ENCODE results near the gene NDUFB7.
A peak's percentile ranks its signal among the peaks of the same experiment; 100 is the strongest.
"Not testable (repeated sequence)": the region's sequence is repeated elsewhere in the genome, so short reads cannot be mapped to it uniquely, and the experiment has no call there.

The NDUFB7 gene

DNA sequence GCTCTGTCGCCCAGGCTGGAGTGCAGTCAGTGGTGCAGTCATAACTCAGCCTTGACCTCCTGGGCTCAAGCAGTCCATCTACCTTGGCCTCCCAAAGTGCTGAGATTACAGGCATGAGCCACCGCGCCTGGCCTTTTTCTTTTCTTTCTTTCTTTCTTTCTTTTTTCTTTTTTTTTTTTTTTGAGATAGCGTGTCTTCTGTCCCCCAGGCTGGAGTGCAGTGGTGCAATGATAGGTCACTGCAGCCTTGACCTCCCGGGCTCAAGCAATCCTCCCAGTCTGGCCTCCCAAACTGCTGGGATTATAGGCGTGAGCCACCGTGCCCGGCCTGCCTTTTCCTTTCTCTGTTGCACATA lies 19.9 kb downstream of the NDUFB7 start:
- not testable (repeated sequence) for DNase-seq

DNA sequence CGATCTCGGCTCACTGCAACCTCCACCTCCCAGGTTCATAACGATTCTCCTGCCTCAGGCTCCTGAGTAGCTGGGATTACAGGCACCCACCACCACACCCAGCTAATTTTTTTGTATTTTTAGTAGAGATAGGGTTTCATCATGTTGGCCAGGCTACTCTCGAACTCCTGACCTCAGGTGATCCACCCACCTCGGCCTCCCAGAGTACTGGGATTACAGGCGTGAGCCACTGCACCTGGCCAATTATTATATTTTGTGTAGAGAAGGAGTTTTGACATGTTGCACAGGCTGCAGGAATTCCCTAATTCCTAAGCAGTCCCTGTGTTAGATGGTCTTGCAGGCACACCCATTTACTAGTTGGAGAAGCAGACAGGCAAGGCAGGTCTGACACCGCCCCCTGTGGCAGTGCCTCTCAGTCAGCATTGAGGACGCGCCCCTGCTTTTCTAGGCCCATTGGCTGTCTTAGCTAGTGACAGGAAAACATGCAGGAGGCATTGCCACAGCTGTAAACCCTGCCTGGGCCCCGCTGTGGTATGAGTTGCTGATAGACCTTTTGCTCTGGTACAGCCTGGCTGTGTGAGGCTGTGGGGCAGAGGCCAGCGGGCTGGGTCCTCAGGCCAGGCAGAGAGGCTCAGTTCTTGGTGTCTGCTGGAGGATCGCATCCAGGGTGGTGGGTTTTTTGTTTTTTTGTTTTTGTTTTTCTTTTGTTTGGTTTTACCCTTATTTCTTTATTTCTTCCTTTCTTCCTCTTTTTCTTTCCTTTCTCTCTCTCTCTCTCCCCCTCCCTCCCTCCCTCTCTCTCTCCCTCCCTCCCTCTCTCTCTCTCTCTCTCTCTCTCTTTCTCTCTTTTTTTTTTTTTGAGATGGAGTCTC lies 20.5 kb downstream of the NDUFB7 start:
- DNase-seq = not testable (repeated sequence)

DNA sequence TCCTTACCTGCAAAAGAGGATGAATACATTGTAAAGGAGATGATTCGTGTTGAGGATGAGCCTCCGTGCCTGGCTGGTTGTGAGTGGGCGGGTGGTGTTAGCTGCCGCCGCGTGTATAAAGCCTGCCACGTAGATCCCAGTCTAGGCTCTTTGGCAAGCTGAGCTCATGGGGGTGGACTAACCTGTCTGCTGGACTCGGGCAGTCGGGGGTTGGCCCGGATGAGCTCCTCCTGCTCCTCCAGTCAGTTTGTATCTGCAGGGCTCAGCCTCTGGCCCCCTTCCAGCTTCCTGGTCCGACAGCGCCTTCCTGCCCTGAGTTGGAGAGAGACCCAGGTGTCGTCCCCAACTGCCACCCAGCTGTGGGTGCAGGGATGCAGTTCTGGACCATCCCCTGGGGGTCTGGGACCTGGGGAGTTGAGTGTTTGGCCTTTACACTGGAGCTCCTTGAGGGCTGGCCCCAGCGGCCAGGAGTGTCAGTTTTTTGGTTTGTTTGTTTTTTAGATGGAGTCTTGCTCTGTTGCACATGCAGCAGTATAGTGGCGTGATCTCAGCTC lies 21.6 kb downstream of the NDUFB7 start:
- DNase-seq = no peak

DNA sequence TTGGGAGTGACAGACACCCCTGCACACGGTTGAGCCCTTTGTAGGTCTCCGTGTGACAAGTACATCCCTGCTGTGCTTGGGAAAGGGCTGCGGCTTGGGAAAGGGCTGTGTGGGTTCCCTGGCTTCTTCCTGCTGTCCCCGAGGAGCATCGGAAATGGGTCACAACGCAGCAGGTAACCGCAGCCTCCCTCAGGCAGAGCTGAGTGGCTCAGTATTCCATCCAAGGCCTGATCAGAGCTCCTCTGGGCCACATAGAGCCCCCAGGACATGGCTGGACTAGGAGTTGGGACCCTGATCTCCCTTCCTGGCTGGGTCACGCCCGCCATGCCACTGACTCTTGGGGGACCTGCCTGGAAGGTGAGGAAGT lies 26.2 kb downstream of the NDUFB7 start:
- no peak for DNase-seq

DNA sequence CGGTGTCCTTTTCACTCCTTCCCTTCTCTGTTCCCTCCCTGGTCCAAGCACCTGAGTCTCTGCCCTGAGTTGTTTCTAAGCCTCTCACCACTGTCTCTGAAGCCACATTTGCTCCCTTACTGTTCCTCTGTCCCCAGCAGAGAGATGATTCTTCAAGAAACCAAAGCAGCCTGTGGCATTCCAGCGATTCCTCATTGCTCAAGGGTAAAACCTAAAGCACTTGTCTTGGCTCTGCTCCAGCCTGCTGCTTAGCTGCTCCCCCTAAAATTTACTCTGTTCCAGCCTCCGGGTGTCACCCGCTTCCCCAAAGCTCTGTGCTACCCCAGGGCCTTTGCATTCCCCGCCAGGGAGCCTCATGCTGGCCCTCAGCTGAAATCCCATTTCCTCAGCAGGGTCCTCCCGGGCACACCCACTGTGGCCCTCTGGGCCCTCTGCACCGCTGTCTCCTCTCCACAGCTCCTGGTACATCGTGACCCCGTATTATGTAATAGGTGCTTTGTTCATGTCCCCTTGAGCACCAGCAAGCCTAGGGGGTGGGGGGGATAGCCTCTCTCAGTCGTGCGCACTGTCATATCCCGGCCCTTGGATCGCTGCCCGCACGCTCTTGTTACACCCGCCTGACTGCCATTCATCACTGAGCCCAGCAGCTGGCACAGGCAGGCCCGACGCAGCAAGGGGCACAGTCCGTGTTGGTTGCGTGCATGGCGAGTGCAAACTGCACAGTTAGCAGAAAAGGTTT lies 26.7 kb downstream of the NDUFB7 start:
- peak; percentile 48 for DNase-seq

DNA sequence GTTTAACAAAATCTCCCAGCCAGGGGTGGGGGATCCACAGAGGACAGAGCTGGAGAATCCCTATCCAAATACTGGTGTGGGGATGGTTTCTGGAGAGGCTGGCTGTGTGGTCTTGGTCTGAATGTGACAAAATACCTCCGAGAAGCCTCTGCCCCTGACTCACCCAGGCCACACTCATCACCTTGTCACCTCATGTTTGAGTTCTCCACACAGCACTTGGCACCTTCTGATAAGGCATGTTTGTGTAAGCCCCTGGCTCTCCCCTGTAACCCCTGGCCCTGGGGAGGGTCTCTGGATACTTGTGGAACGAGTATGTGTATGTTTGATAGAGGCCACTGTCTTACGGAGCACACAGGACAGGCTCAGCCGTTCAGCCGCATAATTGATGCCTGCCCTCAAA lies 27.8 kb downstream of the NDUFB7 start:
- DNase-seq = no peak

DNA sequence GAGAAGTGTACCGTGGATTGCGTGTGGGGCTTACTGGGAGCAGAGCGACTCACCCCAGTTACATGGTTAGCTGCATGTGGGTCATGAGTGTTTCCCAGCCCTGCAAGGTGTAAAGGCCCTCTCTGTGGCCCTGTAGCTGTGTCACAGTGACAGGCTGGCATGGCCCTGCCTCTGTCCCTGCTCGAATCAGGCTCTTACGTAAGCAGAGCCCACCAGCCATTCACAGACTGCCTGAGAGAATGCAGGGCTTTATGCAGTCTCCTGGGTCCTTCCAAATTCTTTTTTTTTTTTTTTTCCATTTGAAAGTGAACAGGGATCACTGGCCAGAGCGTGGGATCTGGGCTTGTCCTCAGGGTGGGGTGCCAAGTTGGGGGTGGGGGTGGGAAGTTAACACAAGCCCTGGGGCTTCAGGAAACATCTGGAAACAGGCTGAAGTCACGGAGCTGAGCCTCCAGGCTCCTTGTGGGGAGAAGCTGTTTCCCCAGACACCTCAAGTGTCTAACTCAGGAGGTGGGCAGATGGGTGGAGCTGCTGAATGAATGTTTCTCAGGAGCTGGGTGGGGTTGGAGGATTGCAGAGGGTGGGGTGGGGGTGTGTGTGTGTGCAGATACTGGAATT lies 29.0 kb downstream of the NDUFB7 start:
- DNase-seq = no peak

DNA sequence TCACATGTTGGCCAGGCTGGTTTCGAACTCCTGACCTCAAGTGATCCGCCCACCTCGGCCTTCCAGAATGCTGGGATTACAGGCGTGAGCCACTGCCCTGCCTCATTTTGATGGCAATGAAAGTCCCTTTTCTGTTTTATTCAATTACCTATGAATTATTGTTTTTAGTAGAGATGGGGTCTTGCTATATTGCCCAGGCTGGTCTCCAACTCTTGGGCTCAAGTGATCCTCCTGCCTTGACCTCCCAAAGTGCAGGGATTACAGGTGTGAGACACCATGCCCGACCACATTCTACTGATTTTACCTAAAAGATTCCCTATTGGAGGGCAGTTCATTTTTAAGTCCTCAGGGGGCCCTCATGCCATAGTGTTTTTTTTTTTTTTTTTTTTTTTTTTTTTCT lies 29.9 kb downstream of the NDUFB7 start:
- not testable (repeated sequence) for DNase-seq

DNA sequence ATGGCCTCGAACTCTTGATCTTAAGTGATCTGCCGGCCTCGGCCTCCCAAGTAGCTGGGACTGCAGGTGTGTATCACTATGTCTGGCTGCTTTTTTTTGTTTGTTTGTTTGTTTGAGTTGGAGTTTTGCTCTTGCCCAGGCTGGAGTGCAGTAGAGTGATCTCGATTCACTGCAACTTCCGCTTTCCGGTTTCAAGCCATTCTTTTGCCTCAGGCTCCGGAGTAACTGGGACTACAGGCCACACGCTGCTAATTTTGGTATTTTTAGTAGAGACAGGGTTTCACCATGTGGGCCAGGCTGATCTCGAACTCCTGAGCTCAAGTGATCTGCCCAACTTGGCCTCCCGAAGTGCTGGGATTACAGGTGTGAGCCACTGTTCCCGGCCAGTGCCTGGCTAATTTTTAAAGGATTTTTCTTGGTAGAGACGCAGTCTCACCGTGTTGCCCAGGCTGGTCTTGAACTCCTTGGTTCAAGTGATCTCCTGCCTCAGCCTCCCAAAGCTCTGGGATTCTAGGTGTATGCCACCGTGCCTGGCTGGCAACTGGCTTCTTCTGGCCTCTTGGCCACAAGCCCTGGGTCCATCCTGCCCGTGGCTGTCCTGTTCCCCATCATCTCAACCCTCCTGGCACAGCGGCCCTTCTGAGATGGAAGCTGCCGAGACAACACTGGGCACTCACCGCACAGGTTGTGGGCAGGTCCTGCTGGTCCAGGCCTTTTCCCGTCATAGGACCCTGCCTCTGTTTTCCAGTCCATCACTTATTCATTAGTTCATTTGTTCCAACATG lies 30.9 kb downstream of the NDUFB7 start:
- no peak for DNase-seq

DNA sequence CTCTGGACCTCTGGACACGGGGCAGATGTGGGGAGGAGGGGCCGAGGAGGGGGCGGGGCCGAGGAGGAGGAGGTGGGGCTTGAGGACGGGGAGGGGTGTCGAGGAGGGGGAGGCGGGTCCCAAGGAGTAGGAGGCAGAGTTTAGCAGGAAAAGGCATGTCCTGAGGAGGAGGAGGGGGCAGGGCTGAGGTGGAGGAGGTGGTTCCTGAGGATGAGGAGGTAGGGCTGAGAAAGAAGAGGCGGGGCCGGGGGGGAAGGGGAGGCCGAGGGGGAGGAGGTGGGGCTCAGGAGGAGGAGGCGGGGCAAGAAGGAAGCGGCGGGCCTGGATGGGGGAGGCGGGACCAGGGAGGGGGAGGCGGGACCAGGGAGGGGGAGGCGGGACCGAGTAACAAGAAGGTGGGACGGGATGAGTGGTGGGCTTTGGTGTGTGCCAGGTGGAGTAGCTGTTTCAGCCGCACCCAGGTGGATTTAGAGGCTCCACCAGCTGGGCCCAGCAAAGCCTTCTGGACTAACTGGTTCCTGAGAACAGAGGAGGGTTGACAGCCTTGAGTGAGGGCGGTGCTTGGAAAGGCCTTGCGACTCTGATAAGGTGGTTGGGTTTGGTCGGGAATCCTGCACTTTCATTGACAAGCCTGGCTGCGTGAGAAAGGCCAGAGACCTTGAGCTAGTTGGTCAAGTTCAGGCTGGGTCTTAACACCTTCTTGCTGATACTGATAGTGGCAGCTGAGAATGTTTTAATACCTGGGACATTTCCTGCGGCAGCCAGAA lies 34.8 kb downstream of the NDUFB7 start:
- DNase-seq = no peak

DNA sequence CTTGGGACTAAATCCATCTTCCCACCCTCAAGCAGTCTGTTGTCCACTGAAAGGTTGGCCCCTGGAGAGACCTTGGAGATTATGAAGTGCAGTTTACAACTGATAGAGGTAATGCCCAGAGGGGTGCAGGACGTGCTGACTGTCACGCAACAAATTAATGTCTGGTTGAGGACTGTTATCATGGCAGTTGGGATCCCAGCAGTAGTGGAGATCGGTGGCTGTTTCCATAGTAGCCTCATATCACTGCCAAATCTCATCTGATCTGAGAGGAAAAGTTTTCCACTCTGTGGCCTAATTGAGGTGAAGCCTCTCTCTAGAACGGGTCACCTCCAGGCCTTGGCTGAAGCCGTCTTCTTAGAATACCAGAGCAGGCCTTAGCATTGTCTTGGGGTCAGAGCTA lies 38.4 kb downstream of the NDUFB7 start:
- no peak for DNase-seq

DNA sequence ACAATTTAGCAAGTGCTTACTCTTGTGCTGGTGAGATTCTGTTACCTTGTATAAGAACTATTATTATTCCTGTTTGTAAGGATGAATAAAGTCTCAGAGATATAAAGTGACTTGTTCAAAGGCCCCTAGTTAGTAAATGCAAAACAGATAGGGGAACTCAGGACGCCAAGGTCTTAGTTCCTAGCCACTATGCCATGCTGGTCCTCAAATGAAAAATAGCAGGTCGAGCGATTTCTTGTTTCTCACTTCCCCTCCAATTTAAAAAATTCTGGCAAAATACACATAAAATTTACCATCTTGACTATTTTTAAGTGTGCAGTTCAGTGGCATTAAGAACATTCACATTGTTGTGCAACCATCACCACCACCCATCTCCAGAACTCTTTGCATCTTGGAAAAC lies 41.4 kb downstream of the NDUFB7 start:
- DNase-seq = no peak

DNA sequence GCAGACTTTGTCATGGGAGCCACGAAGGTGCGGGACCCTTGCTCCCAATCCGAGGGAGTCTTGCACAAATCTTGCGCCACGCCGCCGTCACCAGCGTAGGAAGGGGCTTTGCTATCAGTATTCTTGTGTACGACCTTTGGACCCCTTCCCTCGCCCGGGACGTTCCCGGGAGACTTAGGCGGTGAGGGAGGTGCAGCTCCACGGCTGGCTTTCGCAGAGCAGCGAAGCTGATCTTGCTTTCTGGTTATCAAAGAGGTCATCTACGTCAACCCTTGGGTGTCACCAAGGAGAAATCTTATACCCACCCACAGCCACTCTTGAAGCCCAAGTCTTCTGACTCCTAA lies 41.9 kb downstream of the NDUFB7 start:
- DNase-seq = no peak

DNA sequence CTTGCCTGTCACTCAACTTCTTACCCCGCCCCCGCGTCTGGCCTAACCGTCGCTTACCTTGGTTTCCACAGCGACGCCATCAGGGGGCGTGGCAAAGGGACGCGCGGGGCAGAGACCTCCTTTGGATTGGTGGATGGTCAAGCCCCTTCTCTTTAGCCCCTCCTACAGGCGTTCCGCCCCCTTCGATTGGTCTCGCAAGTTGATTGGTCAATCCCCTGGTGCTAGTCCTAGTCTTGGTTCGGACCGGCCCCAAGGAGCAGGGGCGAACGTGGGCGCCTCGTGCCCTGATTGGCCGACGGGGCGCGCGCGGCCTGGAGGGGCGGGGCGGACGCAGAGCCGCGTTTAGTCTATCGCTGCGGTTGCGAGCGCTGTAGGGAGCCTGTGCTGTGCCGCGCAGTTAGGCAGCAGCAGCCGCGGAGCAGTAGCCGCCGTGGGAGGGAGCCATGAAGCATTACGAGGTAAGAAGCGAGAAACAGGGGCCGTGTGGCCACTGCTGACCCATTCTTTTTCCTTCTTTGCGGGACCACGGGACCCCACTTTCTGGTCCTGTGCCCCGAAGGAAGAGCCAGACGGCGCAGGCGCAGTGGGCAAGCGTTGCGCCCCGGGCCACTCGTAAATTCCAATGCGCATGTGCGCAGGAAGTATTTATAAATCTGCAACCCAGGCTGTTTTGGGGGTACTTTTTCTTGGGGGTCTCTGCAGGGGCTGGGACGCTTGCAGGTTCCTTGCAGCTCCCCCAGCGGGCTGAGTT lies 42.4 kb downstream of the NDUFB7 start, which contains the start of gene TECR:
TSS of gene TECR (plus strand) at position 341 of the 751 bp plus-strand sequence. CDS start at position 444, 103 bp downstream.
- peak; percentile 98 for DNase-seq

DNA sequence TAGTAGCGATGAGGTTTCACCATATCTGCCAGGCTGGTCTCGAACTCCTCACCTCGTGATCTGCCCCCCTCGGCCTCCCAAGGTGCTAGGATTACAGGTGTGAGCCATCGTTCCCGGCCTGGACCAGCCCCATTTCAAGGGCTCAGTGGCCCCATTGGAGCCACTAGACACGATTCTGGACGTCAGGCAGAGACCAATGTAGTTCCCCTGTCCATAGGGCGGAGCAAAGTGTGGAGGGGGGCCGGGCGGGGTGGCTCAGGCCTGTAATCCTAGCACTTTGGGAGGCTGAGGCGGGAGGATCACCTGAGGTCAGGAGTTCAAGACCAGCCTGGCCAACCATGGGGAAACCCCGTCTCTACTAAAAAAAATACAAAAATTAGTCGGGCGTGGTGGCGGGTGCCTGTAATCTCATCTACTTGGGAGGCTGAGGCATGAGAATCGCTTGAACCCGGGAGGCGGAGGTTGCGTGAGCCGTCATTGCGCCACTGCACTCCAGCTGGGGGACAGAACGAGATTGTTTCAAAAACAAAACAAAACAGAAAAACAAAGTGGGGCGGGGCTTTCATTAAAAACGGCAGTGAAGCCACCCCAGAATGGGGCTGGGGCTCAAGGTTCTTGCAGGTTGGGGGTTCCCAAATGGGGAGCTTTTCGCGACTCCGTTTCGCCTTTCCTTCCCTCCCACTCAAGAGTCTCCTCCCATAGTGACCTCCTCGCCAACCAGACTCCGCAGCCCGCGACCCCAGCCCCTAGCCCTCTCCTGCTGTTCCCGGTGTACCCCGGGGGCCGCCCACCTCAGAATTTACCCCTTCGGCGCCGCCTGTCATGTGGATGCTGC lies 43.2 kb downstream of the NDUFB7 start:
- no peak for DNase-seq

DNA sequence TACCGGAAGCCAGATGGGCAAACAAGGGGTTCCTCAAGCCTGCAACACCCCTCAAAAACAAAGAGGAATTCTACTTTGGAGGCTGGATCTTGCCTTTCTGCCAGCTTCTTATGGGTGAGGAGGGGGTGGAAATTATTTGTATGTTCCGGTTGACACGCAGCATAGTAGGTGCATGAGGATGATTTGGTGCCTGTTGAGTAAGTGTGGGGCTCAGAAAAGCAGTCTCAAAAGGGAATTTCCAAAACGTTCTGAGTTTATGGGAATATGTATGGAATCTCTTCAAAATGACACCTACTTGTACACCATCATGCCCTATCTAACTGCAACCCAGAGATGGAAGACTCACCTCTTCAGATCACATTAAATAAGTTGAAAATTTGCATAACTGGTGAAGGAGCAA lies 45.4 kb downstream of the NDUFB7 start:
- DNase-seq = no peak

DNA sequence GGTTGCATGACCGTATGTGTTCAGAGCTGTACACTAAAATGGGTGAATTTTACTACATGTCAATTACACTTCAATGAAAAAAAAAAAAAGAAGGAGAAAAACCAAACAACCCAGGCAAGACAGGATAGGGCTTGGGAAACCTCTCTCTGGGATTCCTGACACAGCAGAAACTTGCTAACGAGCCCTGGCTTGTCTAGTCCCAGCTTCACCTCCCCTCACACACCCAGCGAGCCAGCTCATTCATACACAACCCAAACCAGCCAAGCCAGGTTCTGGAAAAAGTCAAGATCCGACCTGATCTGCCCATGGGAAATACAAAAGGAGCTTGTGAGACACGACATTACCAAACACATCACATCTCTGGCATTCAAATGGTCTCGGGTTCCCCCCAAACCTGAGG lies 46.1 kb downstream of the NDUFB7 start:
- DNase-seq = no peak

DNA sequence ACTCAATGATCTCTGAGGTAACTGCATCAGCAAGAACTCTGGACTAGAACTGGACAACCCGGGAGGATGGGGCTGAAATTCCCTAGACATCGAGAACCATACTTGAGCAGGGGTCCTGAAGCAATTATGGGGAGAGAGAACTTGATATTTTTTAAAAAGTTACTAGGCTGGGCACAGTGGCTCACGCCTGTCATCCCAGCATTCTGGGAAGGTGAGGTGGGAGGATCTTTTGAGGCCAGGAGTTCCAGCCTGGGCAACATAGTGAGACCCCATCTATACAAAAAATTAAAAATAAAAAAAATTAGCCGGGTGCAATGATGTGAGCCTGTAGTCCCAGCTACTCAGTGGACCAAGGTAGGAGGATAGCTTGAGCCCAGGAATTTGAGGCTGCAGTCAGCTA lies 51.3 kb downstream of the NDUFB7 start:
- no peak for DNase-seq

DNA sequence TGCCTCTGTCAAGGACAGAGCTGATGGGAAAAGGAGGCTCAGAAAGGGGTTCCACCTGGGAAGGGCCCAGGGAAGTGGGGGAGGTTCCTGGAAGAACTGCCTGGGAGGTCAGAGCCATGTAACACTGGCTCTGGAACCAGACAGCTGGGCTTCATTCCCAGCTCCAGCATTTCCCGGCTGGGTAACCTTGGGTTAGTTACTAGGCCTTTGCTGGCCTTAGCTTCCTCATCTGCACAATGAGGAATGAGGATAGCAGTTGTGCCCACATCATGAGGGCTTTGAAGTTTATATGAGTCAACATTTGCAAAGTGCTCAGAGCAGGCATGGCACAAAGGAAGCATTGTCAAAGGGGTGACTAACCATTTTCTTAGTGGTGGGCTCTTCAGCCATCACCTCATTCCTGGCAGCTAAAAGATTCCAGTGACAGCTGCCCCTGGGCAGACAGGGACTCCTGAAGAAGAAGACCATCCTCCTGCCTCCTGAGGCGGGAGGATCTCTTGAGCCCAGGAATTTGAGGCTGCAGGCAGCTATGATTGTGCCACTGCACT lies 51.9 kb downstream of the NDUFB7 start:
- DNase-seq = no peak

DNA sequence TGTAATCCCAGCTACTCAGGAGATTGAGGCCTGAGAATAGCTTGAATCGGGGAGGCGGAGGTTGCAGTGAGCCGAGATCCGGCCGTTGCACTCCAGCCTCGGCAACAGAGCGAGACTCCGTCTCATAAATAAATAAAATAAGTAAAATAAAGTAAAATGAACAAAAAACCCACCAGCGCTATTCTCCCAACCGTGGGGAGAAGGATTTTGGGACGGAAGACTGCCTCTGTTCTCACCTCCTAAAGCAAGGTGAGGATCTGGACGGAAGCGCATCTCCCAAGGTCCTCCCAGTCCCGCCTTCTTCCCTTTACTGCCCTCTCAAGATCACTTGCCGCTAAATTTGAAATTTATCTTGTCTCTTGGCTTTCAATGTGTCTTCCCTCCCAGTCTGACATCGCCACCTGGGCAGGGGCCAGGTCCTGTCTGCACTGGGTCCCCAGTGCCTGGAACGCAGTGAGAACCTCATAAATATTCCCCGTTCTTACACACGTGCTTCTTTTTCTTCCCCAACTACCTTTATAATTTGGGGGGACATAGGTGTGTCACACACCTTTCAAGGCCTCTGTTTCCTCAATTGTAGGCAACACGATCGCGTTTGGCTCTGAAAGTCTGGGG lies 52.5 kb downstream of the NDUFB7 start:
- DNase-seq = no peak
